GM18951 (cell line): Measurements from ENCODE around the gene RGS21.

Experiments
- POLR2A ChIP-seq: IDR thresholded peaks from 4 replicates; pipeline ENCODE4 v1.6.1; 2011; ENCODE audit warnings: mild to moderate bottlenecking; ENCODE audit not compliant: insufficient read length, insufficient read depth; ENCODE audit errors: extremely low read depth
- in situ Hi-C: fragments of 300-500 bp; cut with MboI; formaldehyde crosslinking; loops from one replicate; pipeline ENCODE4 v1.12.0; 2022; ENCODE audit warnings: low sequenced_read_pairs, mixed read lengths, inconsistent platforms; ENCODE audit not compliant: unreplicated experiment

Gene RGS21

DNA sequence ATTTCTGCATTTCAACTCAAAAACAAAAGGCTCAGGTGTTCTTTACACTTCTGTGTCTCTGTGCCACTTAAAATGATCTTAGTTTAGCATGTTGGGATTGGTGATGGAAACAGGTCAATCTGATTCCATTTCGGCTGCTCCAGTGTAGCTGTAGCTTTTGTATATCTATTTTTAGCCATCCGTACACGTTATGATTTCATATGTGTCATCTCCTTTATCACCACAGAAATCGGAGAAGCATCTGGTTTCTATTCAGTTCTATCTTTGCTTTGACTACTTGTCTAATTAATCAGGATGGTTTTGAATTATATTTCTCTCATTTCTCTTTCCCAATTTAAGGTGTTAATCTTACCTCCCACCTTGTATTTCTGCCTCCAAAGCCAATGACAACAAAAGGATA, 41.1 kb downstream of the RGS21 start:
- TF ChIP-seq POLR2A = no peak
- in situ Hi-C loops = no loop called here

DNA sequence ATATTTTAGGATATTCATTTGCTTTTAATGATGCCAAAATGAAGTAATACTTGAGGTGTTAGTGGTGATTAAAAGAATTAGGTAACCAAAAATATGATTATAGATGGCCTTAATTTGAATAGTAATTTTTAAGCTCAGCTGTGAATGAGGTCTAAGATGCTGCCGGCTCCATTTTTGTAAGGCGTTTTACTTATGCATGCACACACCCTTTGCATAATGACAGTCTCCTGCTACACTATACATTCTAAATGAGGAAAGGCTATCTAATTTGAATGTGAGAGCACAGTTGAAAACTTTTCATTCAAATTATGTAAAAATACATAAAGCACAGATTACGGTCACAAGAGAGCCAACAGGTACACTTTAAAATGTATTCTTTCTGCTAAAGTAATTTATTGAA, 41.6 kb downstream of the RGS21 start:
- in situ Hi-C loops = no loop called here
- TF ChIP-seq POLR2A = no peak

DNA sequence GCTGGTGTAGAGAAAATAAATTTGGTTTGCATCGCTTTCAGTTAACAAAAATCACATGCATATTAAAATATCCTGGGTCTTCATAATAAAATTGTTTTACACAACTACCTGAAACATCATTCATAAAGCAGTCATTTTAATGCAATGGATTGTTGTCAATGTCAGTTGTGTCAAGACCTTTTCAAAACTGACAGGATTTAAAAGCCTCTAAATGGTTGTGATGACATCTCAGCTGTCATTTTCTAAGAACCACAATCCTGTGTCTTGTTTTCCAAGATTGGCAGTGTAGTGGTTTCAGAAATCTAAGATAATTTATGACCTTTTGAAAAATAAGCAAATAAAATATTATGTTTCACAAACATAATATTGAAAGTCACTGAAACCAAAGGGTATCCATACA, 42.0 kb downstream of the RGS21 start:
- in situ Hi-C loops = no loop called here
- no peak for TF ChIP-seq POLR2A

DNA sequence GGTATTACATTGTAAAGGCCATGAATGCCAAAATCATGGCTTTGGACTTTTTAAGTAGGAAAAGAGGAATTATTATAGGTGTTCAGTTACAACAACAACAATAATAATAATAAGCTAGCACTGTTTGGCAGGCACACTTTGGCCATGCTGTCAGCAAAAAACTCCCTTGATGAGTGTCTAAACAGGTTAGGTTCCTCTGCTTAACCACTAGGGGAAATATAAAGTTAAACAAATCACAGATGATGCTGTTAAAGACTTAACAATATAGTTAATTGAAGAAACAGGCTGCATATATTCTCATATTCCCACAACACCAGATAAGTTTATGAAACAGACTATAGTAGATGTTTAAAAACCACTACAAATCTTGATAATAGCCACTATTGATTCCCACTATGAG, 46.4 kb downstream of the RGS21 start:
- in situ Hi-C loops = no loop called here
- no peak for TF ChIP-seq POLR2A

DNA sequence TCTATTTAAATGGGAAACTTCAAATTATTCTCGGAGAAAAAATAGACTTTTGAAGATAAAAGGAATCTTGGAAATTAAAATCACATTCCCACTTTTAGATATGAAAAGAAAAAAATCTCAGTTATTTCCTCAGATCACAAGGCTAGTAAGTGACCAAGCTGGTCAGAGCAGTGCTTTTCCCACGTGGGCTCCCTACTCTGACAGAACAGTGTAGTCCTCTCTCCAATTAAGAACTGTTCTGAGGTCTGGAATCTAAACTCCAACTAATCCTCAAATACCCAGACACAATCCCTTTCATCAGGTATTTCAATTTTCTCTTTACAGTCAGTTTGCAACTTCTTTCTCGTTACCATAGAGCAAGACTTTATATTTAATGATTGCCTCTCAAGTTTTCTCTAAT, 50.6 kb downstream of the RGS21 start:
- TF ChIP-seq POLR2A = no peak
- in situ Hi-C loops = no loop called here

DNA sequence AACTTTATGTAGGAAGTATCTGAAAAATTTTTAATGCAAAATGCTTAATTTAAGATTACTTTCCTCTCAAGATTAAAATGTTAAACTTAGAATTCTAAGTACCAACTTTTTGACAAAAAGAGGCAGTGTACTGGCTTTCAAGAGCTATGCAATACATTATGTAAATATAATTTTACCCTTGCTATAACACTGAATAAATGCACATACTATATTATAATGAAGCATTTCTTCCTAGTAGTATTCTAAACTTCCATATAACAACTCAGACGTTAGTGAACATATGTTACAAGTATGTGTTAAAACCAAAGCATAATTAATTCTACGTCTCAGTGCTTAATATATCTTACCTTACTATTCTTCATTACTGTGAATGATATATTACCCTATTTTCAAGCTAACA, 58.5 kb downstream of the RGS21 start:
- no peak for TF ChIP-seq POLR2A
- in situ Hi-C loops = no loop called here

DNA sequence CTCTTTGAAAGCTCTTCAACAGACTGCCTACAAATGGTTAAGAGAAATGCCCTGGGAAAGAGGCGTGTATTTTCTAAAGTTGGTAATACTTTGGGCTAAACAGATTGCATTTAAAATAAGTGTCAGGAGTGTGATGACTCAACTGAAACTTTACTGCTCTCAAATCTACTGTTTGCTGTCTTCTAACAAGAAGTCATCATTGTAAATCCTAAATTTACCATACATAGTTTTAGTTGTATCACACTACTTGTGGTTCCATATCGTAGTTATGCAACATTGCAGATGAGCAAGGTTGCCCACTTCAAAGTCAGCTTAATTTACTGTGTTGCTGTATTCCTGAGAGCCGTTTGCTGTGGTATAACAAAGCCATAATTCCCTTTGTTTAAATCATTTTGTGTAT, 59.6 kb downstream of the RGS21 start:
- in situ Hi-C loops = no loop called here
- TF ChIP-seq POLR2A = no peak

DNA sequence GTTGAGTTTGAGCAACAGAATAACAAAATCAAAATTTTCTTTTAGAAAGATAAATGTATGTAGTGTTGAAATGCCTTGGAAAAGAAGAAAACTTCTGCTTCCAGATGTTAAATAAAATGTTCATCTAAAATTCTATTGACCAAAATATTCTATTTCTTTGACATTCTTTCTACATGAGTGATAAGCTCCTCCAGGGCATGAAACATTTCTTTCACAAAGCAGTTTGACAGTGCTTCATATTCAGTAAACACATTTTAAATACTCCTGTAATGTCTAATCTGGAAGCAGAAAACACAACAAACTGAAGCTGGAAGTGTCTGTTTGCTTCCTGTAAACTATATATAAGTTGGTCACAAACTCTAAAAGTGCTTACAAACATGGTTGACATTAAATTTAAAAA, 61.5 kb downstream of the RGS21 start:
- no peak for TF ChIP-seq POLR2A
- in situ Hi-C loops = no loop called here

DNA sequence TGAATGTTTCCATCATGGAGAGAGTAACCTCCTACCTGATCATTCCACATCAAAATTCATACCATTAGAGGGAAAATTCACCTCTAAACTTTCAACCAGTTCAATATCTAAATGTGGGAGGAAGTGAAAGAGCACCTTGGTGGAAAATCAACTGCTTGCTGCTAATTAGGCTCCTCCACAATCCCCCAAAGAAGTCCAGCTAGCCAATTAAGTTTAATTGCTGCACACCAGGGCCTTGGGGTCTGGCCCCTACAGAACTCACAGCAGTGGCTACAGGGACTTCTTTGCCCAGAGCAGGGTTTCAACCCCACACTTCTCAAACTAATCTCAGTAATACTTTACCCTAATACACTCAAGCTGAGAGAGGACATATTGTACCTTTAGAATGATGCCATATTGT, 62.1 kb downstream of the RGS21 start:
- in situ Hi-C loops = no loop called here
- TF ChIP-seq POLR2A = no peak

DNA sequence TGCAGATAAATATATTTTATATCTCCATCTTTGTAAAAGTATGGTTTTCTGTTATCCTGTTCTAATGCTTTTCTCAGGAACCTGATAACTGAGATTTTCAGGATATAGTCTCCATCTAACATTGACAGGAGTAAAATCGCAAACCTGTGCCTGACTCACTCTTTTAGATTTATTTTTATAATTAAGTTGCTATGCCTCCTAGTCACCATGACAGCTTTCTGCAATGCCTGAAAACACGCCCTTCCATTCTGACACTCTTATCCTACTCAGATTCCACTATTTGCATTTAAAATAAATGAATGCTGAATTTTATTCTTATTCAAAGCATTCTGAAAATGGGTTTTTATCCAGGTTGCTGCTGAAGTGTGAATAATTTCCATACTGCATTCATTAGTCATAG, 62.8 kb downstream of the RGS21 start:
- TF ChIP-seq POLR2A = no peak
- in situ Hi-C loops = no loop called here

DNA sequence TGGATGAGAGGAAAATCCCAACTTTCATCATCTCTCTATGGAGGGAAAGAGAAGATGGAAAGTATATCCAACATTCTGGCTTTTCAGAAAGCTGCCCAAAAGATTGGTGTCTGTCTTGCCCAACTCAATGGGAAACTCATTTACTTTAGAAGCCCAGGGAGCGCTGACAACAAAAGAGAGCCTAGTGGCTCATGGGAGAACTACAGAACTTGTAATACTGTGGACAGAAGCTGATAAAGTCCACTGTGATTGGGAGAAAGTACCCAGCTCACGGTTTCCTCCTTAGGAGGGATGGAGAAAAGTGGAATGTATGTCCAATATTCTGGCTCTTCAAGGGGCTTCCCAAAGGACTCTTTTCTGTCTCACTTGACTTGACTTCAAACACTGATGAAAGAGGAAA, 66.0 kb downstream of the RGS21 start:
- in situ Hi-C loops = no loop called here
- TF ChIP-seq POLR2A = no peak

DNA sequence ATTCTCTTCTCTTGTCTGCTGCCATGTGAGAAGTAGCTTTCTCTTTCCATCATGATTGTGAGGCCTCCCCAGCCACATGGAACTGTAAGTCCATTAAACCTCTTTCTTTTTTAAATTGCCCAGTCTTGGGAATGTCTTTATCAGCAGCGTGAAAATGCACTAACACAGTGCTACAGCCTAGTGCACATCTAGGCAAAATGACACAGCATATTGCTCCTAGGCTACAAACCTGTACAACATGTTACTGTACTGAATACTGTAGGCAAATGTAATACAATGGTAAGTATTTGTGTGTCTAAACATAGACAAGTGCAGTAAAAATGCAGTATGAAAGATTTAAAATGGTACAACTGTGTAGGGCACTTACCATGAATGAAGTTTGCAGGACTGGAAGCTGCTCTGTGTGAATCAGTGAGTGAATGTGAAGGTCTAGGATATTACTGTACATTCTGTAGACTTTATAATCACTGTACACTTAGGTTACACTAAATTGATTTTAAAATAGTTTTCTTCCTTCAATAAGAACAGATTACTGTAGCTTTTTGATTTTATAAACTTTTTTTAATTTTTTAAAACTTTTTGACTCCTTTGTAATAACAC, 69.4 kb downstream of the RGS21 start:
- in situ Hi-C loops = no loop called here
- no peak for TF ChIP-seq POLR2A

DNA sequence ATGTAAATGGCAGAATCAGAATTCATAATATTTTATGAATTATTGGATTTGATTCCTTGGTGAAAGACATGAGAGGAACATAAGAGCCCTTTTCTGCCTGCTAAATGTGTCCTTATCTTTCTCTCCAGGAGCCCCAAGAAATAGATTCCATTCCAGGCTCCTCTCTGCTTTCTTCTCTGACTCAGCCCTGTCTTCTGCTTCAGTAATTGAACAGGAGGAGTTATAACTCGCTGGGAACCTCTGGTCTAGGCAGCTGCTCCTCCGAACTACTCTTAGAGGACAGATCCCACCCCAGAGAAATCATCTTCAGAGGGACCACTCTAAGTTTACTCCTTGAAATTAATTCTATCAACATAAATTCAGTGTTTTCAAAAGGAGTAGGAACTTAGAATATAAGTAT, 78.4 kb downstream of the RGS21 start:
- in situ Hi-C loops = no loop called here
- TF ChIP-seq POLR2A = no peak

DNA sequence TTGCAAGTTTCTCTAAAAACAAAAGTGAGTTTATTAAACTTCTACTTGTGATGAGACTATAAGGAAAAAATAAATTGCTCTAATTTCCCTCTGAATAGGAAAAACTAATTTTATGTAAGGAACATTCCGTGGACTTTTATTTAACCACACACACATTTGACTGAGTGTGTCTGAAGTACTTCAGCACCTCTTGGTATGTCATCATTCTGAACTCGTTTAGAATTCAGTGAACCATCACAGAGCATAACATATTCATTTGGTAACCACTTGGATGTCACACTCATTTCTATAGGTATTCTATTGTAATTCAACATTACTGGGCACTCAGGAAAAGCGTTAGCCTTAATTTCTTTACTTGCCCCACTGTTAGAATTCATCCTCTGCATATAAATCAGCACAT, 79.1 kb downstream of the RGS21 start:
- in situ Hi-C loops = no loop called here
- no peak for TF ChIP-seq POLR2A

DNA sequence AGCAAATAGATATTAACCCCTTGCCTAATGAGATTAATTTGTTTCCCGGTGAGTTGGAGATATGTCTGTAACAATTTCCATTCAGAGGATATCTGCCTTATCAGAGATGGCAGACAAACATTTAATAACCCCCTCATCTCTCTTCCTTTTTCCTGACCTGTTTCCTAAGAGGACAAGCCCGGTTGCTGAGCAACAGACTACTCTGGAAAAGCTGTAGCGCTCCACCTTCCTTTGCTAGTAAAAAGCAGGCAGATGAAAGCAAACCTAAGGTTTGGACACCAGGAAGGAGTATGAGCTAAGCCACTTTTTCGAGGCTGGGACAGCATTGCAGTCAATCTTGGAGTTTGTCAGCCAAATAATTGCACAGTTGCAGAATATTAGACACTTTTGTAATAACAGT, 82.4 kb downstream of the RGS21 start:
- in situ Hi-C loops = no loop called here
- TF ChIP-seq POLR2A = no peak
